ENCODE measurements around the gene SSX2IP.
"Not testable (repeated sequence)": the region's sequence is repeated elsewhere in the genome, so short reads cannot be mapped to it uniquely, and the experiment has no call there.

SSX2IP gene

DNA sequence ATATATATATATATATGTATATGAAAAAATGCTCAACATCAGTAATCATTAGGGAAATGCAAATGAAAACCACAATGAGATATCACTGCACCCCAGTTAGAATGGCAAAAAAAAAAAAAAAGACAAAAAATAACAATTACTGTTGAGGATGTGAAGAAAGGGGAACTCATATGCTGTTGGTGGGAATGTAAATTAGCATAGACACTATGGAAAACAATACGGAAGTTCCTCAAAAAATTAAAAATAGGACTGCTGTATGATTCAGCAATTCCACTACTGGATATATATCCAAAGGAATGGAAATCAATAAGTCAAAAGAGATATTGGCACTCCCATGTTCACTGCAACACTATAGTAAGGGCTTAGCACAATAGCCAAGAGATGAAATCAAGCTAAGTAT, 74.5 kb downstream of the SSX2IP start:
- DNase-seq (ENCODE audit: low spot score) = no peak

DNA sequence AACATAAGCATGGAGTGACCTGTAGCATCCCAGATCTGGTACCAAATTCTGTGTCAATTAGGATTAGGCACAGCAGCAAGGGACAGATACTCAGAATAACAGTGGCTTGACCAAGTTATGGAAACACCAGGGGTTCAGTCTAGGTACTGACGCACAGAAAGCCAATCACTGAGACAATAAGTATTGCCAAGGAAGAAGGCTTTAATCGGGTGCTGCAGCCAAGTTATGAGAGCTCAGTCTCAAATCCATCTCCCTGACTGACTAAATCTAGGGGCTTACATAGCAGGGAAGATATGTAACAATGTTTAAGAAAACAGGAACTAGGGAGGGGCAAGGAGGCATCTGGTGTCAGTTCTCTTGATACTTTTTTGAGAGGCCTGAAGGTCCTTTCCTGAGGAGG, 76.4 kb downstream of the SSX2IP start:
- no peak for DNase-seq (ENCODE audit: low spot score)

DNA sequence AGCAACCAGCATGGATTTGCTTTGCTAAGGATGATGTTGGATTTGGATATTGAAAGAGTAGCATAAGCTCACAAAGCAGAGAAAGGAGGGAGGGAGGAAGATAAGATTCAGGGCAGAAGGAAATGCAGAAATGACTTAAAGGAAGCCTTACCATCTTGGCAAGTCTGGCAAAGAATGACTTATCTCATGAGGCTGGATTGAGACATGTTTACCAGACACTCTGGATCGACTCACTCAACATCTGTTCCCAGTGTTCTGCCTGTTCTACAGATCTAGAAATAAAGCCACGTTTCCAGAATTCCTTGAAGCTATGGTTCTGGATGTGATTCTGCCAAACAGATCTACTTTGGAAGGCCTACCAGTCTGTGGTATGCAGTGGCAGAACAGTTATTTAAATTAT, 77.2 kb downstream of the SSX2IP start:
- no peak for DNase-seq (ENCODE audit: low spot score)

- DNase-seq (ENCODE audit: low spot score) = no peak
Measured at GRCh38 chr1:84611796-84612195, 78.5 kb downstream of the SSX2IP start.

- DNase-seq (ENCODE audit: low spot score) = no peak
Measured at GRCh38 chr1:84611091-84611490, 79.2 kb downstream of the SSX2IP start.

DNA sequence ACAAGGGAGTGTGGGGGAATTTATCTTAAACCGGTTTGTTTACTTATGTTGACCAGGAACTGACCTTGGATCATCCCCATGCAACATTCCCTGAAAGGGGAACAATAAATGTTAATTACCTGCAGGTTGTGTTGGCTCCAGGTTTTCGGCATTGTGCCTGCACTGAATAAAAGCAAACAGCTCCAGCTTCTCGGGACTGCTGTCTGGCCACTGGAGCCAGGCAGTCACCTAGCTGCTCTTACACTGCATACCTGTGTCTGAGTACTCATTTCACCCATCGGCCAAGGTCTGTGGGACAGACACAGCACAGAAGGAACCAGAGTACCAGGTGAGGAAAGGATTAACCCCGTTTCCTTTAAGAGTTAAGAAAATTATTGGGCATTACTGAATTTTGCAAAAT, 83.3 kb downstream of the SSX2IP start:
- no peak for DNase-seq (ENCODE audit: low spot score)

- DNase-seq (ENCODE audit: low spot score) = no peak
Measured at GRCh38 chr1:84605157-84605556, 85.1 kb downstream of the SSX2IP start.

DNA sequence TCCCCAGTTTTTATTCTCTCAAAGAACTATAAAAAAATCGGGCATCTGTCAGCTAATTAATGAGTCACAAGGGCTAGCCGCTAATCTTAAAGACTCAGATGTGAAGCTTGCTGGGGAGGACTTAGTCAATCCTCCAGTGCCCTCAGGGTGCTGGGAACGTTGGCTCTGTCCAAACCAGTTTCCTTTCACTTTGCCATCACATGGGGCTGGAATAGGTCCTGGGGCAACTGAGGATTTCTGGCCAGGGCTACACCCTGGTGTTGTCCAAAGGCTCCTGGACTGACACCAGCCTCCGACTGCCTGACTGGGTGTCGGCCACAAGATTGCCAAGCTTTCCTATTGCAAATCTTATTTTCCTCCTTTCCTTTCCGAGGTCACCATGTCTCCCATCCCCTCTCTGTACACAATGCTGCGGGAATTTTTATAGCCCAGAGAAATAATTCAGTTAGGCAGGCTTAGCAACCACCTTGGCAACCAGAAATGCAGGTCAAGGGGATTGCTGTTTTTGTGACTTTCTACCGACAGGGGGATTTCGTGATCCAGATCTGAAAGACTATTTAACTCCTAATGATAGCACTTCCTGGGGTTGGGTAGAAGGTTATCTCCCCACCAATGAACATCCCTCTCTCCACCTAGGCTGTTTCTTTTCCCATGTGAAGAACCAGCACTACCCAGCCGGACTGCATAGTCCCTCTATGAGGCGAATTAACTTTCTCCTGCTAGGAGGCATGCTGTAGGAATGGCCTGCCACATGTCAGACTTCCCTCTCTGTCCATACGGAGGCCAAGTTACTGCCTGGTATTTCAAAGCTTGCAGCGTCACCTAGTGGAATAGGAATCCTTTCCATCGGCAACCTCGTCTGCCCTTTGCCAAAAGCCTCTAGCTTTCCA, 86.1 kb downstream of the SSX2IP start:
- DNase-seq (ENCODE audit: low spot score) = no peak

DNA sequence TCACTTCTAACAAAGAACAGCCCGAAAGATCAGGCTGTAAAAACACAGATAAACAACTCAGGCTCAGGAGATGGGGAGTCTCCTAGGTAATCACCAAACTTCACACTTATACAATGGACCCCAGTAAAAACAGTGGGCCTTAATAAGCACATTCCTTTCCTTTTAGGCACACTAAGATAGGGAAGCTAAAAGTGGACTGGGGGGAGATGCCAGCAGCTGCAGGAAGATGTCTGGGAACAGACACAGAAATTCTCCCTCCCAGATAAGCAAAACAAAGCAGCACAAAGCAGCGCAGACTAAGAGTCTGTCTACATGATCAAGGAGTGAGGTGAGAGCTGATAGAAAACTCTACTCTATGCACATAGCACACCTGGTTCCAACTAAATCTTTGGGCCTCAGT, 87.0 kb downstream of the SSX2IP start:
- no peak for DNase-seq (ENCODE audit: low spot score)

DNA sequence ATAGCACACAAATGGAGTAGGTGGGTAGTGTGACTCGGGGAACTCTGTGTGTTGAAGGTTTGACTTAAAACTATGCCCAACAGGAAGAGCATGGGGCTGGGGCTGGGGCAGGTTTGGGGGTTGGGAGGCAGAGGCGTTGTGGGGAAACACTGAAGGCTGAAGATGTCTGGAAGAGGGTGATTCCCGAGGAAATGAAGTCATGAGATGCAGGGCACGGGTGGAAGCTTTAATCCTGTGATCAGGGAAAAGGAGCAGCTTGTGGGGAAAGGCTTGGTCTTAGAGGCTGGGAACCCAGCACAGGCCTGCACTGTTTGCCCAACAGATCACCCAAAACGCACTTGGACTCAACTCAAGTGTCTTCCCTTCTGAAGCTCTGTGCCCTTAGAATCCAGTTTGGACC, 89.5 kb downstream of the SSX2IP start:
- no peak for DNase-seq (ENCODE audit: low spot score)

DNA sequence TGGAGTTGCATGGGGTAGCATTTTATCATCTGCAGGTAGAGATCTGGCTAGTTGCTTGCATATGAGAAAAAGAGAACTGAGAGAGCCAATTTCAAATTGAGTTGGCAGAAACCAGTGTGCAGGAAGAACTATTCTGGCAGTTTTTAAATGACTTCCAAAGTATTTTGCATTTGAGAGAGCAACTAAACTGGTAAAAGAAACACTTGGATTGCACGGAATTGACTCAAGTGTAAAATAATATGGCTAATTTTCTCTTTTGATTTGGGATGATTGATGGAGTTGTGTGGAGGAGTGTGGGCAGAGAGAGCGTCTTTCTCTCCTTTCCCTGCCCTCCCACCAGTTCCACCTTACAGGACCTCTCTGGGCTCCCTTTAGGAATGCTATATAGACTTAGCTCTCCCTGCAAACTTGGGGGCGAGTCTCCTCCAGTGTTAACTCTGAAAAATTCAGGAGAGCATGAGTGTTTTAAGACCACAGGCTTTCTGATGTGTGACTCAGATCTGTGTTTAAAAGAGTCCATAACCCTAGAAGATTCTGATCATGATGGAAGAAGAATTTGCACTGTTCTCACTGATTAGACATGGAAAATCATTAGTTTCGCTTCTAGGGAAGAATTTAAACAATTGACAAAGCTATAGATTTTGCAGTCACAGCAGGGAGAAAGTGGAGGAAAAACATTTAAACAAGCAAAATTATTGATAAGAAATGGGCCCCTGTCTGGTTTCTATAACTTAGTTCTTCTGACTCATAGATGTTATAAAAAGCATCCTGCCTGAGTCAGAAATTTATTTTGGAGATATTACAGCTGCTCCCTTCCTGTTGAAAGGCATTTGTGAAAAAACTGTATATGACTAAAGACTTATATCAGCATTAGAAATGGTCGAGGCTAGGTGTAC, 91.2 kb downstream of the SSX2IP start:
- DNase-seq (ENCODE audit: low spot score) = no peak

GRCh38 chr1:84598418-84598817, 91.8 kb downstream of the SSX2IP start:
- DNase-seq (ENCODE audit: low spot score) = no peak

DNA sequence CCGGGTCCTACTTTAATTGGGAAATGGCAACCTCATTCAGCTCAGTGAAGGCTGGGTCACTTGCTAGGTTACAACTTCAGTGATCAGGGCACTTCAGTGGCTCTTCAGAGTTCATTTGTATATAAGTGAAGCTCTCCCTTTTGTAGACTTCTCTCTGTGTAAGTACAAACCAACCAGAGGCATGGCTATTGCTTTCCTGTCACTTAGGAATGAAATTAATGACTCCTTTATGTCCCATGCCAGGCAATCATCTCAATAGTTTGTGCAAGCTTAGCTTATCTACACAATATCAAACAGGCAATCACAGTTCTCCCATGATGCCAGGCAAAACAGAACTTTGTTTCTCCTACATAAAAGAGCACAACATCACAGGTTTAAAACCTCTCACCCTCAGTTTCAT, 93.2 kb downstream of the SSX2IP start:
- no peak for DNase-seq (ENCODE audit: low spot score)

DNA sequence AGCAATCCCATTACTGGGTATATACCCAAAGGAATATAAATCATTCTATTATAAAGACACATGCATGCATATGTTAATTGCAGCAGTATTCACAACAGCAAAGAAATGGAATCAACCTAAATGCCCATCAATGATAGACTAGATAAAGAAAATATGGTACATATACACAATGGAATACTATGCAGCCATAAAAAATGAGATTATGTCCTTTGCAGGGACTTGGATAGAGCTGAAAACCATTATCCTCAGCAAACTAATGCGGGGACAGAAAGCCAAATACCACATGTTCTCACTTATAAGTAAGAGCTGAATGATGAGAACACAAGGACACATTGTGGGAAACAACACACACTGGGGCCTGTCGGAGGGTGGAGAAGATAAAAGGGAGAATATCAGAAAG, 95.3 kb downstream of the SSX2IP start:
- DNase-seq (ENCODE audit: low spot score) = not testable (repeated sequence)

Data from hematopoietic multipotent progenitor cell treated with erythropoietin and hydrocortisone succinate and interleukin-3 and kit ligand, for 17 days (in vitro differentiated cells).